GM23338 (cell line): ENCODE data around the gene KAT6B. TPM values are rescaled to one million over a fixed set of nuclear protein-coding genes. Genes with fewer than 3 reads are reported as not detected.

Experiments used
- ATAC-seq: fragments of 200-7000 bp; cut with Tn5 transposase; 3 replicates; pipeline ENCODE4 v1.9.1; 2020
- DNase-seq: peaks from one replicate; pipeline ENCODE4 v3.0.0-alpha.2; 2015; ENCODE audit warnings: low spot score
- H2AFZ ChIP-seq: fragments of 200-600 bp; sonication (generic); 2 replicates; pipeline ENCODE4 v1.8.0; 2016; ENCODE audit warnings: antibody characterized with exemption, mild to moderate bottlenecking, moderate library complexity
- H3F3A ChIP-seq: fragments of 200-600 bp; sonication (generic); replicated peaks from 2 replicates; pipeline ENCODE4 v1.8.0; 2017; ENCODE audit warnings: antibody characterized with exemption, mixed run types, low read depth
- H3K27ac ChIP-seq: fragments of 200-600 bp; sonication (generic); 2 replicates; pipeline ENCODE4 v1.6.1; 2016; ENCODE audit warnings: low read depth
- H3K27me3 ChIP-seq: fragments of 200-600 bp; sonication (generic); 2 replicates; pipeline ENCODE4 v1.8.0; 2016; ENCODE audit warnings: mild to moderate bottlenecking, mixed run types, moderate library complexity; ENCODE audit not compliant: insufficient read depth
- H3K36me3 ChIP-seq: fragments of 200-600 bp; sonication (generic); 2 replicates; pipeline ENCODE4 v1.8.0; 2016; ENCODE audit warnings: mild to moderate bottlenecking; ENCODE audit not compliant: insufficient read depth
- H3K4me1 ChIP-seq: fragments of 200-600 bp; sonication (generic); 2 replicates; pipeline ENCODE4 v1.8.0; 2016; ENCODE audit warnings: mild to moderate bottlenecking, moderate library complexity; ENCODE audit not compliant: insufficient read depth
- H3K4me2 ChIP-seq: fragments of 200-600 bp; sonication (generic); 2 replicates; pipeline ENCODE4 v1.7.1; 2017; ENCODE audit warnings: mixed run types
- H3K4me3 ChIP-seq: fragments of 200-600 bp; sonication (generic); 2 replicates; pipeline ENCODE4 v1.6.1; 2016; ENCODE audit warnings: mixed run types
- H3K79me2 ChIP-seq: fragments of 200-600 bp; sonication (generic); replicated peaks from 2 replicates; pipeline ENCODE4 v1.8.0; 2017; ENCODE audit warnings: mild to moderate bottlenecking; ENCODE audit not compliant: insufficient read depth
- H3K9me2 ChIP-seq: fragments of 200-600 bp; sonication (generic); 2 replicates; pipeline ENCODE4 v1.8.0; 2017; ENCODE audit not compliant: insufficient read depth
- H4K20me1 ChIP-seq: fragments of 200-600 bp; sonication (generic); replicated peaks from 2 replicates; pipeline ENCODE4 v1.8.0; 2017; ENCODE audit warnings: mild to moderate bottlenecking; ENCODE audit not compliant: insufficient read depth
- H3K27ac Mint-ChIP-seq: 2 replicates; pipeline ENCODE4 v1.8.0; 2020; ENCODE audit warnings: inconsistent platforms, mild to moderate bottlenecking, moderate library complexity, mixed read lengths
- H3K27me3 Mint-ChIP-seq: 3 replicates; pipeline ENCODE4 v1.8.0; 2022; ENCODE audit warnings: low read depth, mild to moderate bottlenecking, moderate library complexity, mixed read lengths, inconsistent platforms; ENCODE audit not compliant: insufficient read depth, poor library complexity
- H3K36me3 Mint-ChIP-seq: 3 replicates; pipeline ENCODE4 v1.8.0; 2021; ENCODE audit warnings: low read depth, mild to moderate bottlenecking, inconsistent platforms, moderate library complexity, mixed read lengths
- H3K4me1 Mint-ChIP-seq: 3 replicates; pipeline ENCODE4 v1.8.0; 2020; ENCODE audit warnings: mild to moderate bottlenecking, inconsistent platforms, mixed read lengths
- H3K4me3 Mint-ChIP-seq: 3 replicates; pipeline ENCODE4 v1.8.0; 2021; ENCODE audit warnings: moderate library complexity, mild to moderate bottlenecking, inconsistent platforms, mixed read lengths
- H3K9me3 Mint-ChIP-seq: 3 replicates; pipeline ENCODE4 v1.8.0; 2020; ENCODE audit warnings: moderate library complexity, mild to moderate bottlenecking, inconsistent platforms, mixed read lengths
- EZH2 ChIP-seq: fragments of 200-600 bp; sonication (generic); IDR thresholded peaks from one replicate; pipeline ENCODE4 v1.8.0; 2017; ENCODE audit warnings: antibody characterized with exemption, mild to moderate bottlenecking, low read depth; ENCODE audit not compliant: unreplicated experiment
- EZH2phosphoT487 ChIP-seq: fragments of 200-600 bp; sonication (generic); IDR thresholded peaks from one replicate; pipeline ENCODE4 v1.8.1; 2018; ENCODE audit warnings: antibody characterized with exemption; ENCODE audit not compliant: unreplicated experiment
- JUNB ChIP-seq: IDR thresholded peaks from one replicate; pipeline ENCODE4 v1.6.1; 2016; ENCODE audit warnings: antibody characterized with exemption; ENCODE audit not compliant: unreplicated experiment
- NANOG ChIP-seq: IDR thresholded peaks from 2 replicates; pipeline ENCODE4 v1.6.1; 2016; ENCODE audit warnings: antibody characterized with exemption, borderline replicate concordance
- POLR2AphosphoS5 ChIP-seq: IDR thresholded peaks from 2 replicates; pipeline ENCODE4 v1.6.1; 2016; ENCODE audit warnings: antibody characterized with exemption, low read depth
- STAT1 ChIP-seq: IDR thresholded peaks from one replicate; pipeline ENCODE4 v1.6.1; 2016; ENCODE audit warnings: antibody characterized with exemption; ENCODE audit not compliant: unreplicated experiment
- ZNF114 ChIP-seq: fragments of 250-450 bp; sonication (Bioruptor Pico); IDR thresholded peaks from 2 replicates; pipeline ENCODE4 v1.5.0; 2020; ENCODE audit warnings: mild to moderate bottlenecking, moderate library complexity
- ZNF331 ChIP-seq: fragments of 250-450 bp; sonication (Bioruptor Pico); IDR thresholded peaks from 2 replicates; pipeline ENCODE4 v1.5.0; 2020; ENCODE audit warnings: low read depth, mild to moderate bottlenecking, moderate library complexity
- polyA plus RNA-seq: library from polyadenylated mRNA; unstranded; fragments of >200 nt; fragmentation: Nextera tagmentation; extraction: Ambion mirVana; gene quantifications from 2 replicates; pipeline ENCODE4 v1.2.1, GENCODE V29; 2016
- total RNA-seq: library from RNA; depleted of rRNA; stranded (reverse); fragments of >200 nt; shearing (Covaris generic); gene quantifications from 2 replicates; pipeline ENCODE4 v1.2.3, GENCODE V29; 2014
- TF ChIP-seq, protein P1 (sequence below): IDR thresholded peaks from one replicate; pipeline ENCODE4 v1.6.1; 2018; ENCODE audit warnings: antibody characterized with exemption; ENCODE audit not compliant: unreplicated experiment
- TF ChIP-seq, protein P2 (sequence below): fragments of 250-450 bp; sonication (Bioruptor Pico); IDR thresholded peaks from 2 replicates; pipeline ENCODE4 v1.5.0; 2020; ENCODE audit warnings: mild to moderate bottlenecking, moderate library complexity
- TF ChIP-seq, protein P3 (sequence below), 2 experiments: fragments of 200-600 bp in 1 of 2; sonication (generic) in 1 of 2; conservative IDR thresholded peaks; 2 replicates each; pipeline versions ENCODE4 v1.5.1 to v1.6.1; 2016 to 2017; ENCODE audit warnings: antibody characterized with exemption in 2 of 2, low read depth in 2 of 2, mild to moderate bottlenecking in 2 of 2, moderate library complexity in 1 of 2

Gene KAT6B
- total and polyA plus RNA-seq, 2 experiments from 2014 or later = 21.3 to 31.4 TPM

DNA sequence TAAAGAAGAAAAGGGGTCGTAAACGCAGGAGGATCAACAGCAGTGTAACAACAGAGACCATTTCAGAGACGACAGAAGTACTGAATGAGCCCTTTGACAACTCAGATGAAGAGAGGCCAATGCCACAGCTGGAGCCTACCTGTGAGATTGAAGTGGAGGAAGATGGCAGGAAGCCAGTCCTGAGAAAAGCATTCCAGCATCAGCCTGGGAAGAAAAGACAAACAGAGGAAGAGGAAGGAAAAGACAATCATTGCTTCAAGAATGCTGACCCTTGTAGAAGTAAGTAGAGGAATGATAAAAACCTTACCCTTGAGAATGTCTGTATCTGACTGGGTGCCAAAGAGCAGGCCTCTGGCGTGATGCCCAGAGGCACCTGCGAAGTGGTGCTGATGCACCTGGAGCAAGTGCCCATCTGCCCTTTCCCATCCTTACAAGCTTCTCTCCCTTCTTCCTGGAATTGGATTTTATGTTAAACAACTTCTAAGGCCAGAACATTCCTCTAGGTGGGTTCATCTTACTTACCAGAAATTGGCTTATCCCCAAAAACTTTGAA, 198.6 kb downstream of the KAT6B start:
- Mint-ChIP-seq H3K4me1 (peaks cover 2% of the 10 kb centered on the region; the same call in 1 of the 3 replicates), H3K27ac (no peak overlapping the region), H3K27me3 (peaks cover 4% of the 10 kb centered on the region), H3K4me3 (no peak overlapping the region), H3K9me3 (no peaks in the 10 kb centered on the region), H3K36me3 (peaks cover 40% of the 10 kb centered on the region)
- no peak for DNase-seq
- Histone ChIP-seq H3K36me3 (peaks cover 11% of the 10 kb centered on the region), H3K4me3 (no peak overlapping the region), H3K27me3 (no peaks in the 10 kb centered on the region), H4K20me1 (no peaks in the 10 kb centered on the region), H3K4me2 (no peak overlapping the region), H3K27ac (no peak overlapping the region), H3F3A (no peaks in the 10 kb centered on the region), H3K4me1 (no peaks in the 10 kb centered on the region), H2AFZ (no peak overlapping the region), H3K79me2 (no peaks in the 10 kb centered on the region), H3K9me2 (no peaks in the 10 kb centered on the region)
- ATAC-seq = no peak
- TF ChIP-seq ZNF331 (CRISPR knock-in tag) (no peak), ZNF114 (CRISPR knock-in tag) (no peak), EZH2 (no peak), JUNB (no peak), STAT1 (no peak), POLR2AphosphoS5 (no peak), NANOG (no peak), EZH2phosphoT487 (no peak)
- TF ChIP-seq, protein P1, sequence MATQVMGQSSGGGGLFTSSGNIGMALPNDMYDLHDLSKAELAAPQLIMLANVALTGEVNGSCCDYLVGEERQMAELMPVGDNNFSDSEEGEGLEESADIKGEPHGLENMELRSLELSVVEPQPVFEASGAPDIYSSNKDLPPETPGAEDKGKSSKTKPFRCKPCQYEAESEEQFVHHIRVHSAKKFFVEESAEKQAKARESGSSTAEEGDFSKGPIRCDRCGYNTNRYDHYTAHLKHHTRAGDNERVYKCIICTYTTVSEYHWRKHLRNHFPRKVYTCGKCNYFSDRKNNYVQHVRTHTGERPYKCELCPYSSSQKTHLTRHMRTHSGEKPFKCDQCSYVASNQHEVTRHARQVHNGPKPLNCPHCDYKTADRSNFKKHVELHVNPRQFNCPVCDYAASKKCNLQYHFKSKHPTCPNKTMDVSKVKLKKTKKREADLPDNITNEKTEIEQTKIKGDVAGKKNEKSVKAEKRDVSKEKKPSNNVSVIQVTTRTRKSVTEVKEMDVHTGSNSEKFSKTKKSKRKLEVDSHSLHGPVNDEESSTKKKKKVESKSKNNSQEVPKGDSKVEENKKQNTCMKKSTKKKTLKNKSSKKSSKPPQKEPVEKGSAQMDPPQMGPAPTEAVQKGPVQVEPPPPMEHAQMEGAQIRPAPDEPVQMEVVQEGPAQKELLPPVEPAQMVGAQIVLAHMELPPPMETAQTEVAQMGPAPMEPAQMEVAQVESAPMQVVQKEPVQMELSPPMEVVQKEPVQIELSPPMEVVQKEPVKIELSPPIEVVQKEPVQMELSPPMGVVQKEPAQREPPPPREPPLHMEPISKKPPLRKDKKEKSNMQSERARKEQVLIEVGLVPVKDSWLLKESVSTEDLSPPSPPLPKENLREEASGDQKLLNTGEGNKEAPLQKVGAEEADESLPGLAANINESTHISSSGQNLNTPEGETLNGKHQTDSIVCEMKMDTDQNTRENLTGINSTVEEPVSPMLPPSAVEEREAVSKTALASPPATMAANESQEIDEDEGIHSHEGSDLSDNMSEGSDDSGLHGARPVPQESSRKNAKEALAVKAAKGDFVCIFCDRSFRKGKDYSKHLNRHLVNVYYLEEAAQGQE = no peak
- TF ChIP-seq, protein P2, sequence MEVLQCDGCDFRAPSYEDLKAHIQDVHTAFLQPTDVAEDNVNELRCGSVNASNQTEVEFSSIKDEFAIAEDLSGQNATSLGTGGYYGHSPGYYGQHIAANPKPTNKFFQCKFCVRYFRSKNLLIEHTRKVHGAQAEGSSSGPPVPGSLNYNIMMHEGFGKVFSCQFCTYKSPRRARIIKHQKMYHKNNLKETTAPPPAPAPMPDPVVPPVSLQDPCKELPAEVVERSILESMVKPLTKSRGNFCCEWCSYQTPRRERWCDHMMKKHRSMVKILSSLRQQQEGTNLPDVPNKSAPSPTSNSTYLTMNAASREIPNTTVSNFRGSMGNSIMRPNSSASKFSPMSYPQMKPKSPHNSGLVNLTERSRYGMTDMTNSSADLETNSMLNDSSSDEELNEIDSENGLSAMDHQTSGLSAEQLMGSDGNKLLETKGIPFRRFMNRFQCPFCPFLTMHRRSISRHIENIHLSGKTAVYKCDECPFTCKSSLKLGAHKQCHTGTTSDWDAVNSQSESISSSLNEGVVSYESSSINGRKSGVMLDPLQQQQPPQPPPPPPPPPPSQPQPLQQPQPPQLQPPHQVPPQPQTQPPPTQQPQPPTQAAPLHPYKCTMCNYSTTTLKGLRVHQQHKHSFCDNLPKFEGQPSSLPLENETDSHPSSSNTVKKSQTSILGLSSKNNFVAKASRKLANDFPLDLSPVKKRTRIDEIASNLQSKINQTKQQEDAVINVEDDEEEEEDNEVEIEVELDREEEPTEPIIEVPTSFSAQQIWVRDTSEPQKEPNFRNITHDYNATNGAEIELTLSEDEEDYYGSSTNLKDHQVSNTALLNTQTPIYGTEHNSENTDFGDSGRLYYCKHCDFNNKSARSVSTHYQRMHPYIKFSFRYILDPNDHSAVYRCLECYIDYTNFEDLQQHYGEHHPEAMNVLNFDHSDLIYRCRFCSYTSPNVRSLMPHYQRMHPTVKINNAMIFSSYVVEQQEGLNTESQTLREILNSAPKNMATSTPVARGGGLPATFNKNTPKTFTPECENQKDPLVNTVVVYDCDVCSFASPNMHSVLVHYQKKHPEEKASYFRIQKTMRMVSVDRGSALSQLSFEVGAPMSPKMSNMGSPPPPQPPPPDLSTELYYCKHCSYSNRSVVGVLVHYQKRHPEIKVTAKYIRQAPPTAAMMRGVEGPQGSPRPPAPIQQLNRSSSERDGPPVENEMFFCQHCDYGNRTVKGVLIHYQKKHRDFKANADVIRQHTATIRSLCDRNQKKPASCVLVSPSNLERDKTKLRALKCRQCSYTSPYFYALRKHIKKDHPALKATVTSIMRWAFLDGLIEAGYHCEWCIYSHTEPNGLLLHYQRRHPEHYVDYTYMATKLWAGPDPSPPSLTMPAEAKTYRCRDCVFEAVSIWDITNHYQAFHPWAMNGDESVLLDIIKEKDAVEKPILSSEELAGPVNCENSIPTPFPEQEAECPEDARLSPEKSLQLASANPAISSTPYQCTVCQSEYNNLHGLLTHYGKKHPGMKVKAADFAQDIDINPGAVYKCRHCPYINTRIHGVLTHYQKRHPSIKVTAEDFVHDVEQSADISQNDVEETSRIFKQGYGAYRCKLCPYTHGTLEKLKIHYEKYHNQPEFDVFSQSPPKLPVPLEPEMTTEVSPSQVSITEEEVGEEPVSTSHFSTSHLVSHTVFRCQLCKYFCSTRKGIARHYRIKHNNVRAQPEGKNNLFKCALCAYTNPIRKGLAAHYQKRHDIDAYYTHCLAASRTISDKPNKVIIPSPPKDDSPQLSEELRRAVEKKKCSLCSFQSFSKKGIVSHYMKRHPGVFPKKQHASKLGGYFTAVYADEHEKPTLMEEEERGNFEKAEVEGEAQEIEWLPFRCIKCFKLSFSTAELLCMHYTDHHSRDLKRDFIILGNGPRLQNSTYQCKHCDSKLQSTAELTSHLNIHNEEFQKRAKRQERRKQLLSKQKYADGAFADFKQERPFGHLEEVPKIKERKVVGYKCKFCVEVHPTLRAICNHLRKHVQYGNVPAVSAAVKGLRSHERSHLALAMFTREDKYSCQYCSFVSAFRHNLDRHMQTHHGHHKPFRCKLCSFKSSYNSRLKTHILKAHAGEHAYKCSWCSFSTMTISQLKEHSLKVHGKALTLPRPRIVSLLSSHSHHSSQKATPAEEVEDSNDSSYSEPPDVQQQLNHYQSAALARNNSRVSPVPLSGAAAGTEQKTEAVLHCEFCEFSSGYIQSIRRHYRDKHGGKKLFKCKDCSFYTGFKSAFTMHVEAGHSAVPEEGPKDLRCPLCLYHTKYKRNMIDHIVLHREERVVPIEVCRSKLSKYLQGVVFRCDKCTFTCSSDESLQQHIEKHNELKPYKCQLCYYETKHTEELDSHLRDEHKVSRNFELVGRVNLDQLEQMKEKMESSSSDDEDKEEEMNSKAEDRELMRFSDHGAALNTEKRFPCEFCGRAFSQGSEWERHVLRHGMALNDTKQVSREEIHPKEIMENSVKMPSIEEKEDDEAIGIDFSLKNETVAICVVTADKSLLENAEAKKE (CRISPR knock-in tag) = no peak
- TF ChIP-seq, protein P3, sequence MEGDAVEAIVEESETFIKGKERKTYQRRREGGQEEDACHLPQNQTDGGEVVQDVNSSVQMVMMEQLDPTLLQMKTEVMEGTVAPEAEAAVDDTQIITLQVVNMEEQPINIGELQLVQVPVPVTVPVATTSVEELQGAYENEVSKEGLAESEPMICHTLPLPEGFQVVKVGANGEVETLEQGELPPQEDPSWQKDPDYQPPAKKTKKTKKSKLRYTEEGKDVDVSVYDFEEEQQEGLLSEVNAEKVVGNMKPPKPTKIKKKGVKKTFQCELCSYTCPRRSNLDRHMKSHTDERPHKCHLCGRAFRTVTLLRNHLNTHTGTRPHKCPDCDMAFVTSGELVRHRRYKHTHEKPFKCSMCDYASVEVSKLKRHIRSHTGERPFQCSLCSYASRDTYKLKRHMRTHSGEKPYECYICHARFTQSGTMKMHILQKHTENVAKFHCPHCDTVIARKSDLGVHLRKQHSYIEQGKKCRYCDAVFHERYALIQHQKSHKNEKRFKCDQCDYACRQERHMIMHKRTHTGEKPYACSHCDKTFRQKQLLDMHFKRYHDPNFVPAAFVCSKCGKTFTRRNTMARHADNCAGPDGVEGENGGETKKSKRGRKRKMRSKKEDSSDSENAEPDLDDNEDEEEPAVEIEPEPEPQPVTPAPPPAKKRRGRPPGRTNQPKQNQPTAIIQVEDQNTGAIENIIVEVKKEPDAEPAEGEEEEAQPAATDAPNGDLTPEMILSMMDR (conservative IDR thresholded peaks at IDR 0.05; ENCODE audit: low read depth in 2 of 2) = no peak
